ENCODE measurements around the gene CTCF.

GRCh38 chr16:67650023-67650422, 87.7 kb downstream of the CTCF start:
- no peak for TF ChIP-seq EZH2phosphoT487 (IDR thresholded peaks at IDR 0.05; ENCODE audit: low read depth, severe bottlenecking, unreplicated experiment)
- no peak for TF ChIP-seq CTCF (IDR thresholded peaks at IDR 0.05; ENCODE audit: poor library complexity)
- no peak for TF ChIP-seq EZH2 (IDR thresholded peaks at IDR 0.05; ENCODE audit: borderline replicate concordance)
